ENCODE results near the gene TLR4.

DNA sequence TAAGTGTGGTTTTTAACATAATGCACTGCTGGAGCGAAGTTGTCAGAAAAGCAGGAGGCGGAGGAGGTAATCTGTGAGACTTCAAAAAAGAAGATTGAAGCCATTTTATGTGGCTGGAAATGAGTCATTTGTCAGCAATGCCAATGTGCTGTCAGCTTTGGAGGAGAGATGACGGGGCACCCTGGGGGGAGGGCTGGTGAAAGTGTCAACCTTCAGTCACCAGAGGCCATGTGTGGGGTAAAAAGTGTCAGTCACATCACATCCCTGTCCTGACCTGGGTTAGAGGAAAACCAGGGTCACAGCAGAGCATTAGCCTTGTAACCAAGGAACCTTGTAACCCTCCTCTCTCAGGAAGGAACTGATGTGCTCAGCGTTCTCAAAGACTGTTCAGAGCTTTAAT lies 59.1 kb downstream of the TLR4 start:
- TF ChIP-seq CTCF (conservative IDR thresholded peaks at IDR 0.05; ENCODE audit: low read depth, low read length) (no peak), EZH2 (IDR thresholded peaks at IDR 0.05; ENCODE audit: borderline replicate concordance, low read depth, low read length, poor library complexity, severe bottlenecking) (no peak)

All from A673 (cell line).